Measurements from ENCODE around the gene BBC3.
"Not testable (repeated sequence)": the region's sequence is repeated elsewhere in the genome, so short reads cannot be mapped to it uniquely, and the experiment has no call there.

BBC3 gene

GRCh38 chr19:47257411-47258169 lies 26.6 kb upstream of the BBC3 start:
- no peak for DNase-seq

GRCh38 chr19:47256693-47257410 lies 25.9 kb upstream of the BBC3 start:
- peak; percentile 100 for DNase-seq

- peak; percentile 96 for DNase-seq
These were observed 25.1 kb upstream of the BBC3 start, which contains the start of gene CCDC9 for GRCh38 chr19:47255879-47256692. CCDC9 (plus strand) TSS chr19:47256525; CDS start chr19:47258401, 1,876 bp downstream.

GRCh38 chr19:47253970-47254369 lies 23.0 kb upstream of the BBC3 start:
- no peak for DNase-seq

GRCh38 chr19:47253467-47253881 lies 22.5 kb upstream of the BBC3 start:
- DNase-seq, result no peak

- not testable (repeated sequence) for DNase-seq
These were observed 22.0 kb upstream of the BBC3 start for GRCh38 chr19:47253016-47253415.

GRCh38 chr19:47247308-47247990 lies 16.4 kb upstream of the BBC3 start:
- no peak for DNase-seq

GRCh38 chr19:47243776-47244547 lies 13.0 kb upstream of the BBC3 start:
- peak; percentile 89 for DNase-seq

GRCh38 chr19:47243364-47243775 lies 12.4 kb upstream of the BBC3 start:
- no peak for DNase-seq

- DNase-seq, result no peak
These were observed 11.0 kb upstream of the BBC3 start for GRCh38 chr19:47241919-47242577.

GRCh38 chr19:47240996-47241918 lies 10.3 kb upstream of the BBC3 start:
- peak; percentile 92 for DNase-seq

GRCh38 chr19:47240556-47240955 lies 9.6 kb upstream of the BBC3 start:
- DNase-seq, result no peak

- DNase-seq, result peak; percentile 89
These were observed 8.8 kb upstream of the BBC3 start for GRCh38 chr19:47239610-47240296.

- no peak for DNase-seq
These were observed 8.2 kb upstream of the BBC3 start for GRCh38 chr19:47239152-47239551.

- no peak for DNase-seq
These were observed 5.2 kb upstream of the BBC3 start for GRCh38 chr19:47236072-47236675.

- no peak for DNase-seq
These were observed 1.6 kb upstream of the BBC3 start for GRCh38 chr19:47232422-47233211.

- DNase-seq, result peak; percentile 79
These were observed 436 bp upstream of the BBC3 start for GRCh38 chr19:47231215-47232054.

Data from COR-L47 (cell line).